Kidney (tissue), 14 donors: ENCODE measurements around the gene SHISA8. TPM values are rescaled to one million over a fixed set of nuclear protein-coding genes. Genes with fewer than 3 reads are reported as not detected.
"Not testable (repeated sequence)": the region's sequence is repeated elsewhere in the genome, so short reads cannot be mapped to it uniquely, and the experiment has no call there.

Source experiments
- DNase-seq, 5 donors: peaks; one replicate each; pipeline ENCODE4 v3.0.0-alpha.2; 2013 to 2020
- FAIRE-seq: peaks from 2 replicates; lab custom pipeline; 2012; peaks lifted over from hg19 to GRCh38; lab: Jason Lieb, UNC
- H3K27ac ChIP-seq, 2 donors: one replicate each; pipeline ENCODE4 v1.7.0; 2013; ENCODE audit warnings: low read depth in 2 of 2, low read length in 2 of 2, inconsistent platforms in 1 of 2
- H3K27me3 ChIP-seq: one replicate; pipeline ENCODE4 v1.7.1; 2013; ENCODE audit warnings: low read length, inconsistent platforms; ENCODE audit not compliant: control insufficient read depth, insufficient read depth
- H3K36me3 ChIP-seq, 3 donors: one replicate each; pipeline versions ENCODE4 v1.7.0 to v1.7.1; 2013; ENCODE audit warnings: low read length in 3 of 3, control low read depth in 1 of 3, inconsistent platforms in 1 of 3; ENCODE audit not compliant: insufficient read depth in 3 of 3, control insufficient read depth in 2 of 3
- H3K4me1 ChIP-seq, 3 donors: one replicate each; pipeline versions ENCODE4 v1.7.0 to v1.7.1; 2013; ENCODE audit warnings: low read length in 3 of 3, inconsistent platforms in 1 of 3, low read depth in 1 of 3; ENCODE audit not compliant: control insufficient read depth in 2 of 3, insufficient read depth in 2 of 3
- H3K4me3 ChIP-seq, 3 donors: one replicate each; pipeline versions ENCODE4 v1.7.0 to v1.8.1; 2013; ENCODE audit warnings: low read length in 3 of 3, control low read depth in 1 of 3, inconsistent platforms in 1 of 3
- H3K9ac ChIP-seq, 3 donors: one replicate each; pipeline versions ENCODE4 v1.7.0 to v1.7.1; 2013; ENCODE audit warnings: low read length in 3 of 3, control low read depth in 1 of 3, inconsistent platforms in 1 of 3
- H3K9me3 ChIP-seq, 3 donors: one replicate each; pipeline versions ENCODE4 v1.7.0 to v1.7.1; 2013; ENCODE audit warnings: low read length in 3 of 3, control low read depth in 1 of 3, inconsistent platforms in 1 of 3; ENCODE audit not compliant: control insufficient read depth in 2 of 3, insufficient read depth in 1 of 3
- CTCF ChIP-seq: IDR thresholded peaks from 3 replicates; pipeline ENCODE4 v1.5.1; 2012; ENCODE audit warnings: mild to moderate bottlenecking, moderate library complexity, borderline replicate concordance; ENCODE audit not compliant: insufficient read depth; ENCODE audit errors: extremely low read depth
- intact Hi-C: fragments of 100-400 bp; cut with DNase I; formaldehyde crosslinking; loops from one replicate; pipeline ENCODE4 v1.11.1; 2022
- polyA plus RNA-seq: library from polyadenylated mRNA; stranded (reverse); fragments of 350-450 nt; fragmentation: Illumina TruSeq; extraction: RNeasy Lipid Tissue Mini Kit (QIAGEN cat#74804); gene quantifications from one replicate; pipeline ENCODE4 v1.2.3, GENCODE V29; 2014; ENCODE audit warnings: low read depth, low replicate concordance; ENCODE audit not compliant: insufficient read depth
- total RNA-seq: library from RNA; stranded (reverse); fragmentation: NEBNext Ultra II Directional; extraction: Animal tissue kit (Norgen Biotek cat#: 25700); gene quantifications from one replicate; pipeline ENCODE4 v1.2.1, GENCODE V29; 2021
- donor health status: control.
- donor health status: control.
- donor health status: control.
- donor health status: control.
- donor health status: control.
- donor health status: DM: yes; HTN: yes; CAD: no.
- donor health status: Normal renal cell carcinoma (clear cell type).

The SHISA8 gene
- total and polyA plus RNA-seq, 2 donors from 2014 or later = 0.35 to 0.47 TPM

GRCh38 chr22:41875531-41876270, 39.2 kb downstream of the SHISA8 start:
- Histone ChIP-seq H3K36me3 (peaks cover 4 to 42% (median 27%) of the 10 kb centered on the region in 3 donors), H3K27me3 (no peaks in the 10 kb centered on the region), H3K4me1 (no peaks in the 10 kb centered on the region), H3K4me3 (no peak overlapping the region), H3K9ac (no peak overlapping the region), H3K27ac (no peak overlapping the region), H3K9me3 (no peaks in the 10 kb centered on the region)
- FAIRE-seq = no peak
- intact Hi-C loops = no loop called here
- DNase-seq = no peak
- TF ChIP-seq CTCF = no peak

- TF ChIP-seq CTCF = no peak
Observed at GRCh38 chr22:41874090-41874489, 40.8 kb downstream of the SHISA8 start.

GRCh38 chr22:41873391-41873790, 41.5 kb downstream of the SHISA8 start:
- DNase-seq = no peak
- TF ChIP-seq CTCF = no peak
- H3K4me1 ChIP-seq = no peaks in the 10 kb centered on the region
- no peak overlapping the region for H3K27ac ChIP-seq
- H3K9ac ChIP-seq = no peak overlapping the region
- intact Hi-C loops = no loop called here
- no peaks in the 10 kb centered on the region for H3K9me3 ChIP-seq
- peaks cover 4 to 46% (median 26%) of the 10 kb centered on the region in 3 donors for H3K36me3 ChIP-seq
- H3K27me3 ChIP-seq = no peaks in the 10 kb centered on the region
- H3K4me3 ChIP-seq = no peak overlapping the region
- FAIRE-seq = no peak

More at GRCh38 chr22:41874090-41874489, 40.8 kb downstream of the SHISA8 start:
- Histone ChIP-seq H3K27me3 (no peaks in the 10 kb centered on the region), H3K9me3 (no peaks in the 10 kb centered on the region), H3K27ac (no peak overlapping the region), H3K4me3 (no peak overlapping the region), H3K36me3 (peaks cover 4 to 44% (median 24%) of the 10 kb centered on the region in 3 donors), H3K9ac (no peak overlapping the region), H3K4me1 (no peaks in the 10 kb centered on the region)
- FAIRE-seq (no peak), DNase-seq (no peak)
- intact Hi-C loops = no loop called here

GRCh38 chr22:41870786-41871185, 44.1 kb downstream of the SHISA8 start:
- FAIRE-seq = no peak
- DNase-seq = no peak
- Histone ChIP-seq H3K36me3 (peaks cover 6 to 39% (median 26%) of the 10 kb centered on the region in 3 donors), H3K4me1 (no peaks in the 10 kb centered on the region), H3K27ac (no peak overlapping the region), H3K4me3 (no peak overlapping the region), H3K9me3 (no peaks in the 10 kb centered on the region), H3K9ac (no peak overlapping the region), H3K27me3 (no peaks in the 10 kb centered on the region)
- intact Hi-C loops = no loop called here
- no peak for TF ChIP-seq CTCF

GRCh38 chr22:41870081-41870480, 44.8 kb downstream of the SHISA8 start:
- FAIRE-seq, H3K27me3 ChIP-seq, DNase-seq, H3K9me3 ChIP-seq, H3K4me3 ChIP-seq, H3K4me1 ChIP-seq, H3K27ac ChIP-seq, intact Hi-C loops, H3K9ac ChIP-seq: not testable (repeated sequence)
- H3K36me3 ChIP-seq = peaks cover 6 to 32% (median 22%) of the 10 kb centered on the region in 3 donors
